ENCODE results near the gene CPEB1.

The CPEB1 gene

GRCh38 chr15:82653483-82654168, 6.5 kb upstream of the CPEB1 start:
- no peaks in the 10 kb centered on the region for H4K20me1 ChIP-seq (ENCODE audit: low read depth, low read length)
- no peaks in the 10 kb centered on the region for H3K27me3 ChIP-seq (ENCODE audit: low read length)
- H3F3A ChIP-seq (ENCODE audit: insufficient read depth), result no peaks in the 10 kb centered on the region
- no peaks in the 10 kb centered on the region for H3K9me2 ChIP-seq (replicated peaks; ENCODE audit: insufficient read depth, low read length)
- H3K79me2 ChIP-seq (ENCODE audit: insufficient read depth, low read length), result no peaks in the 10 kb centered on the region
- H3K9me3 ChIP-seq (ENCODE audit: insufficient read depth, low read length), result no peaks in the 10 kb centered on the region
- H2AFZ ChIP-seq (ENCODE audit: low read depth, low read length, severe bottlenecking), result no peak overlapping the region
- no peak overlapping the region for H3K4me3 ChIP-seq (ENCODE audit: insufficient read depth, low read length, poor library complexity, severe bottlenecking)
- no peak overlapping the region for H3K4me2 ChIP-seq (ENCODE audit: low read depth, low read length, poor library complexity, severe bottlenecking)
- TF ChIP-seq EZH2phosphoT487 (conservative IDR thresholded peaks at IDR 0.05; ENCODE audit: low read length), result no peak
- TF ChIP-seq, protein P1, sequence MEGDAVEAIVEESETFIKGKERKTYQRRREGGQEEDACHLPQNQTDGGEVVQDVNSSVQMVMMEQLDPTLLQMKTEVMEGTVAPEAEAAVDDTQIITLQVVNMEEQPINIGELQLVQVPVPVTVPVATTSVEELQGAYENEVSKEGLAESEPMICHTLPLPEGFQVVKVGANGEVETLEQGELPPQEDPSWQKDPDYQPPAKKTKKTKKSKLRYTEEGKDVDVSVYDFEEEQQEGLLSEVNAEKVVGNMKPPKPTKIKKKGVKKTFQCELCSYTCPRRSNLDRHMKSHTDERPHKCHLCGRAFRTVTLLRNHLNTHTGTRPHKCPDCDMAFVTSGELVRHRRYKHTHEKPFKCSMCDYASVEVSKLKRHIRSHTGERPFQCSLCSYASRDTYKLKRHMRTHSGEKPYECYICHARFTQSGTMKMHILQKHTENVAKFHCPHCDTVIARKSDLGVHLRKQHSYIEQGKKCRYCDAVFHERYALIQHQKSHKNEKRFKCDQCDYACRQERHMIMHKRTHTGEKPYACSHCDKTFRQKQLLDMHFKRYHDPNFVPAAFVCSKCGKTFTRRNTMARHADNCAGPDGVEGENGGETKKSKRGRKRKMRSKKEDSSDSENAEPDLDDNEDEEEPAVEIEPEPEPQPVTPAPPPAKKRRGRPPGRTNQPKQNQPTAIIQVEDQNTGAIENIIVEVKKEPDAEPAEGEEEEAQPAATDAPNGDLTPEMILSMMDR (IDR thresholded peaks at IDR 0.05; ENCODE audit: insufficient read depth, low read length, poor library complexity, severe bottlenecking), result no peak
- H3K9ac ChIP-seq (ENCODE audit: low read length), result no peak overlapping the region
- H3K36me3 ChIP-seq (ENCODE audit: low read length), result no peaks in the 10 kb centered on the region
- H3K27ac ChIP-seq (ENCODE audit: low read depth, low read length), result no peak overlapping the region

DNA sequence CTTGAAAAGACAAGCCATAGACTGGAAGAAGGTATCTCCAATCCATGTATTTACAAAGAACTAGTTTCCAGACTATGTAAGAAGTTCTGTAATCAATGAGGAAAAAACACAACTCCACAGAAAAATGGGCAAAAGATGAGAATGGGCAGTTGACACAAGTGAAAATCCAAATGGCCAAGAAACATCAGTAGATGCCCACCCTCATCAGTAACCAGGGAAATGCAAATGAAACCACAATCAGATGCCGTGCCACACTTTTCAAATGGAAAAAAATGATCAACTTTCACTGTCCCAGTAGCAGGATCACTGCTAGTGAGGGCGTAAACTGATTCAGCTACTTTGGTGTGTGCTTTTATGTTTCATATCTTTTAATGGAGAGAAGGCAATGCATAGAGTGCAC, 4.5 kb upstream of the CPEB1 start:
- Histone ChIP-seq H4K20me1 (ENCODE audit: low read depth, low read length) (no peaks in the 10 kb centered on the region), H2AFZ (ENCODE audit: low read depth, low read length, severe bottlenecking) (no peak overlapping the region), H3K27me3 (ENCODE audit: low read length) (no peaks in the 10 kb centered on the region), H3K27ac (ENCODE audit: low read depth, low read length) (no peak overlapping the region), H3F3A (ENCODE audit: insufficient read depth) (no peaks in the 10 kb centered on the region), H3K4me2 (ENCODE audit: low read depth, low read length, poor library complexity, severe bottlenecking) (no peak overlapping the region), H3K79me2 (ENCODE audit: insufficient read depth, low read length) (no peaks in the 10 kb centered on the region), H3K9me3 (ENCODE audit: insufficient read depth, low read length) (no peaks in the 10 kb centered on the region), H3K36me3 (ENCODE audit: low read length) (no peaks in the 10 kb centered on the region), H3K4me3 (ENCODE audit: insufficient read depth, low read length, poor library complexity, severe bottlenecking) (no peak overlapping the region), H3K9ac (ENCODE audit: low read length) (no peak overlapping the region), H3K9me2 (replicated peaks; ENCODE audit: insufficient read depth, low read length) (no peaks in the 10 kb centered on the region)
- TF ChIP-seq, protein P1 (IDR thresholded peaks at IDR 0.05; ENCODE audit: insufficient read depth, low read length, poor library complexity, severe bottlenecking), result no peak
- TF ChIP-seq EZH2phosphoT487 (conservative IDR thresholded peaks at IDR 0.05; ENCODE audit: low read length), result no peak

DNA sequence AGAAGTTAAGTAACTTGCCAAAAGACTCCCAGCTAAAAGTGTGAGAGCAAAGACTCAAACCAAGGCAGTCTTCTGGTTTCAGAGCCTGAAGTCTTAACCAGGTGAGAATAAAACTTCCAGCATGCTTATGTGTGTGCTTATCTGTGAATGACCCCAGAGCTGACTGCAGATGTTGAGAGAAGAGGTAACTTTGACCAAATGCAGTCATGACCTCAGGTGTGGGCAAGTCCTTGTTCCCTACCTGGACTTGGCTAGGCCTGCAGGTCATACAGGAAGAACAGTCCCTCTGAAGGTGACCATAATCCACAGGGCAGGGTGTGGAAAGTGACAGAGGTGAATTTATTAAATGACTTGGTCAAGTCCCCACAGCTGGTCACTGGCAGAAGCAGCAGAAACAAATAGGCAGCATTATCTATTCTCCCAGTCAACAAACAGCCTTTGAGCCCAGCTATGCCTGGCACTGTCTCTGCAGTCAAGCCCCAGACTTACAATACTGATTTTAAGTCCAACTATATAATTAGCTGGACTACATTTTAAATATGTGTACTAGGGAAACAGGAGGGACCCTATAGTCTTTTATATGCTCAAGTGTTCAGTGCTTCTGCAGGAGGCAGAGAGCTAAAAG, 3.0 kb upstream of the CPEB1 start:
- H3K4me2 ChIP-seq (ENCODE audit: low read depth, low read length, poor library complexity, severe bottlenecking), result no peak overlapping the region

More for the DNA sequence above, 3.0 kb upstream of the CPEB1 start:
- H3K9me3 ChIP-seq (ENCODE audit: insufficient read depth, low read length), result no peaks in the 10 kb centered on the region
- H4K20me1 ChIP-seq (ENCODE audit: low read depth, low read length), result no peaks in the 10 kb centered on the region
- no peaks in the 10 kb centered on the region for H3K36me3 ChIP-seq (ENCODE audit: low read length)
- H3K9me2 ChIP-seq (replicated peaks; ENCODE audit: insufficient read depth, low read length), result no peaks in the 10 kb centered on the region
- no peak overlapping the region for H3K9ac ChIP-seq (ENCODE audit: low read length)
- H2AFZ ChIP-seq (ENCODE audit: low read depth, low read length, severe bottlenecking), result no peak overlapping the region
- H3K27ac ChIP-seq (ENCODE audit: low read depth, low read length), result no peak overlapping the region
- H3F3A ChIP-seq (ENCODE audit: insufficient read depth), result no peaks in the 10 kb centered on the region
- TF ChIP-seq, protein P1 (IDR thresholded peaks at IDR 0.05; ENCODE audit: insufficient read depth, low read length, poor library complexity, severe bottlenecking), result no peak
- TF ChIP-seq EZH2phosphoT487 (conservative IDR thresholded peaks at IDR 0.05; ENCODE audit: low read length), result no peak
- H3K4me3 ChIP-seq (ENCODE audit: insufficient read depth, low read length, poor library complexity, severe bottlenecking), result no peak overlapping the region
- H3K27me3 ChIP-seq (ENCODE audit: low read length), result no peaks in the 10 kb centered on the region
- no peaks in the 10 kb centered on the region for H3K79me2 ChIP-seq (ENCODE audit: insufficient read depth, low read length)

All from SU-DHL-6 (cell line).